Stimulated activated CD8-positive, alpha-beta memory T cell treated with anti-CD3 and anti-CD28 coated beads, Interleukin-15, amount 100 ng/mL, for 48 hours (primary cell): ENCODE results near the gene ARHGAP9.
A peak's percentile ranks its signal among the peaks of the same experiment; 100 is the strongest.
"Not testable (repeated sequence)": the region's sequence is repeated elsewhere in the genome, so short reads cannot be mapped to it uniquely, and the experiment has no call there.

Experiments
- DNase-seq, 2 donors: peaks; one replicate each; pipeline ENCODE4 v3.0.0-alpha.2; 2020; ENCODE audit warnings: low read depth in 2 of 2

Gene ARHGAP9

GRCh38 chr12:57434517-57435223 is 45.0 kb downstream of the ARHGAP9 start, which contains the start of gene INHBC:
TSS of gene INHBC (plus strand) at chr12:57434784. CDS start at chr12:57434887, 103 bp downstream.
- DNase-seq = no peak

GRCh38 chr12:57433370-57433769 is 46.3 kb downstream of the ARHGAP9 start:
- no peak for DNase-seq

DNA sequence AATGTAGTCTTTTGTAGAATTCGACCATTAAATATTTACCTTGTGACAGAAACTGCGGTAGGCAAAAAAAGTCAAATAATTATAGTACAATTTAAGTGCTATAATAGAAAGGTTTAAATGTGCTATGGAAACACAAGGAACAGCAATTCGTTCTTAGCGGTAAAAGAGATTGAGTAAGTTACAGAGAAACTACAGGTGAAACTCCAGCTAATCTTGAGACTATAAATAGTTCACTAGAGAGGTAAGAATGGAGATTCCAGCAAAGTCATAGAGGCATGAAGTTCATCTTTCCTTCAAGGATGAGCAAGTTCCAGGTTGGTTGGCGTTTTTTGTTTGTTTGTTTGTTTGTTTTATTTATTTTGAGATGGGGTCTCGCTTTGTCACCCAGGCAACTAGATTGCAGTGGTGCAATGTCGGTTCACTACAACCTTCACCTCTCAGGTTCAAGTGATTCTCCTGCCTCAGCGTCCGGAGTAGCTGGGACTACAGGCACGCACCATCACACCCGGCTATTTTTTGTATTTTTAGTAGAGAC is 47.9 kb downstream of the ARHGAP9 start:
- DNase-seq = no peak

DNA sequence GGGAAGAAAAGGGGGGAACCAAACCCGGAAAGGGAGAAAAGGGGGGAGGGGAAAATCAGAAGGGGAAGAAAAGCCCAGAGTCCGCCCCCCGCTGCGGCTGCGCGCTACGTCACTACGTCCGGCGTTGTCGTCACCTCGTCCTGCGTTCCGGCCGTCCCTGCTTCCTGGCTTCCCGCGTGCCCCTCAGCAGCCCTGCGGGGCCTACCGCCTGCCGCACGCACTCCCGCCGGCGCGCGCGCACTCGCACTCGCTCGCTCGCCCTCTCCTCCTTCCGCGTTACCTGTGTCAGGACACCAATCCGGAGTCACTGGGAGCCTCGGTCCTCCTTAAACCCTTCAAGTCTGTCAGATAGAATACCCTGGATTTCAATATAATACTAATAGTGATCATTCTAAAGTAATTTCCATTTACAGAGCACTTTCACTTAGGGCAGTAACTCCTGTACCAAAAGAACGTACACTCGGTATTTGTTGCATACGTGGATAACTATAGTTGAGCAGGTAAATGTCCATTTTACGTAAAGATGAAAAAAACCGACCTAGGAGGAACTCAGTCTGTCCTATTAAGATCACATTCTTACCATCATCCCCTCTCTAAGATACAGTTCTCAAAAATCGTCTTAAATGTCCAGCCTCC is 48.6 kb downstream of the ARHGAP9 start, which contains the start of gene R3HDM2:
TSS of gene R3HDM2 (minus strand) at position 113 of the 636 bp plus-strand sequence. CDS start 120,615 bp downstream, outside the sequence.
- peak; percentile 93 for DNase-seq

- DNase-seq = peak in 1 of 2 donors; percentile 61
Observed at GRCh38 chr12:57430112-57430930, 49.3 kb downstream of the ARHGAP9 start.

DNA sequence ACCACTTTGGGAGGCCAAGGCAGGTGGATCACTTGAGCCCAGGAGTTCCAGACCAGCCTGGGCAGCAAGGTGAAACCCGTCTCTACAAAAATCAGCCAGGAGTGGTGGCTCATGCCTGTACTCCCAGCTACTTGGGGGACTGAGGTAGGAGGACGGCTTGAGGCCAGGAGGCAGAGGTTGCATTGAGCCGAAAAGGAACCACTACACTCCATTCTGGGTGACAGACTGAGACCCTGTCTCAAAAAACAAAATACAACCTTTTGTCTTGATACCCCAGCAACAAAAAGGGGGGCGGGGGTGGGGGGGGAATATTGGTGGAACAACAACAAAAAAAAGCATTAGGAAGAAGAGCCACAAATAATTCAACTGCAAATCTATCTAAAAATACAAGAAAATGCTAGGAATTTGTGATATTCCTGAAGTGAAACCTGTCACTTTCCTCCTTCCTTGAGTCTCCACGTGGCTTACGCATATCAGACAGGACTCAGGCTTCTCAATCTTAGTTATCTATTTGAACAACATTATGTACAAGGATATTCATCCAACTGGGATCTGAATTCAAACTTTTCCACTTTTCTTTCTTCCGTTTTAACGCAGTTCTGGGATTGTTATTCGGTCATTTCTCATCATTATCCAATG is 50.1 kb downstream of the ARHGAP9 start:
- DNase-seq = no peak

DNA sequence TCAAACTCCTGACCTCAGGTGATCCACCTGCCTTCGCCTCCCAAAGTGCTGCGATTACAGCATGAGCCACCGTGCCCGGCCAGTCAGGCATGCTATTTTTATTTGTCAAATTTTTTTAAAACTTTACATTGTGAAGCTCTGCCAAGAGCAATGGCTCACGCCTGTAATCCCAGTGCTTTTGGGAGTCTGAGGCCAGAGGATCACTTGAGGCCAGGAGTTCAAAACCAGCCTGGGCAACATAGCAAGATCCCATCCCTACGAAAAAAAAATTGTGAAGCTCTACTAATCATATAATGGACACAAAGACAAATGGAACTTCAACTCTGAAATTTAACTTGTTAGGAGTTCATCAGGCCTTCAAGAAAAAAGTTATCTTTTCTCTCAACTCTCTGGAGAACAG is 50.7 kb downstream of the ARHGAP9 start:
- DNase-seq = no peak

DNA sequence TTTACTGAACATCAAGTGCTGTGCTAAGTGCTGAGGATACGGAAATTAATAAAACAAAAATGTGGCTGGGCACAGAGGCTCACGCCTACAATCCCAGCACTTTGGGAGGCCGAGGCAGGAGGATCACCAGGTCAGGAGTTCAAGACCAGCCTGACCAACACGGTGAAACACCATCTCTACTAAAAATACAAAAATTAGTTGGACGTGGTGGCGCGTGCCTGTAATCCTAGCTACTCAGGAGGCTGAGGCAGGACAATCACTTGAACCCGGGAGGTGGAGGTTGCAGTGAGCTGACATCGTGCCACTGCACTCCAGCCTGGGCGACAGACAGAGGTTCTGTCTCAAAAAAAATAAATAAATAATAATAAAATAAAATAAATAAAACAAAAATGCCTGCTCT is 52.7 kb downstream of the ARHGAP9 start:
- not testable (repeated sequence) for DNase-seq
